ENCODE measurements around the gene BOK.
"Not testable (repeated sequence)": the region's sequence is repeated elsewhere in the genome, so short reads cannot be mapped to it uniquely, and the experiment has no call there.

The BOK gene

GRCh38 chr2:241570961-241571581 is 12.5 kb downstream of the BOK start:
- Histone ChIP-seq H3K9me3 (ENCODE audit: insufficient read depth, low read length) (no peaks in the 10 kb centered on the region), H3K36me3 (replicated peaks; ENCODE audit: low read depth, low read length) (no peaks in the 10 kb centered on the region), H3K4me2 (ENCODE audit: low read length) (no peak overlapping the region), H2AFZ (ENCODE audit: low read depth, low read length) (no peak overlapping the region), H3K4me3 (ENCODE audit: low read length) (no peak overlapping the region), H3K9ac (ENCODE audit: low read length) (no peak overlapping the region), H3K4me1 (ENCODE audit: low read length) (no peaks in the 10 kb centered on the region), H4K20me1 (ENCODE audit: insufficient read depth, low read length) (no peaks in the 10 kb centered on the region), H3K27me3 (ENCODE audit: low read depth, low read length) (no peaks in the 10 kb centered on the region), H3K27ac (ENCODE audit: low read length) (no peak overlapping the region), H3K79me2 (ENCODE audit: low read length) (no peaks in the 10 kb centered on the region)
- TF ChIP-seq, protein P1, sequence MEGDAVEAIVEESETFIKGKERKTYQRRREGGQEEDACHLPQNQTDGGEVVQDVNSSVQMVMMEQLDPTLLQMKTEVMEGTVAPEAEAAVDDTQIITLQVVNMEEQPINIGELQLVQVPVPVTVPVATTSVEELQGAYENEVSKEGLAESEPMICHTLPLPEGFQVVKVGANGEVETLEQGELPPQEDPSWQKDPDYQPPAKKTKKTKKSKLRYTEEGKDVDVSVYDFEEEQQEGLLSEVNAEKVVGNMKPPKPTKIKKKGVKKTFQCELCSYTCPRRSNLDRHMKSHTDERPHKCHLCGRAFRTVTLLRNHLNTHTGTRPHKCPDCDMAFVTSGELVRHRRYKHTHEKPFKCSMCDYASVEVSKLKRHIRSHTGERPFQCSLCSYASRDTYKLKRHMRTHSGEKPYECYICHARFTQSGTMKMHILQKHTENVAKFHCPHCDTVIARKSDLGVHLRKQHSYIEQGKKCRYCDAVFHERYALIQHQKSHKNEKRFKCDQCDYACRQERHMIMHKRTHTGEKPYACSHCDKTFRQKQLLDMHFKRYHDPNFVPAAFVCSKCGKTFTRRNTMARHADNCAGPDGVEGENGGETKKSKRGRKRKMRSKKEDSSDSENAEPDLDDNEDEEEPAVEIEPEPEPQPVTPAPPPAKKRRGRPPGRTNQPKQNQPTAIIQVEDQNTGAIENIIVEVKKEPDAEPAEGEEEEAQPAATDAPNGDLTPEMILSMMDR (IDR thresholded peaks at IDR 0.05; ENCODE audit: low read depth, low read length), result no peak
- TF ChIP-seq EZH2phosphoT487 (IDR thresholded peaks at IDR 0.05; ENCODE audit: low read depth), result no peak

GRCh38 chr2:241571821-241572620 is 13.5 kb downstream of the BOK start:
- Histone ChIP-seq H3K27me3 (ENCODE audit: low read depth, low read length) (no peaks in the 10 kb centered on the region), H3K4me2 (ENCODE audit: low read length) (no peak overlapping the region), H3K36me3 (replicated peaks; ENCODE audit: low read depth, low read length) (no peaks in the 10 kb centered on the region), H3K4me1 (ENCODE audit: low read length) (no peaks in the 10 kb centered on the region), H3K9me3 (ENCODE audit: insufficient read depth, low read length) (no peaks in the 10 kb centered on the region), H3K9ac (ENCODE audit: low read length) (no peak overlapping the region), H3K27ac (ENCODE audit: low read length) (no peak overlapping the region), H3K79me2 (ENCODE audit: low read length) (no peaks in the 10 kb centered on the region), H3K4me3 (ENCODE audit: low read length) (no peak overlapping the region), H2AFZ (ENCODE audit: low read depth, low read length) (no peak overlapping the region), H4K20me1 (ENCODE audit: insufficient read depth, low read length) (no peaks in the 10 kb centered on the region)
- TF ChIP-seq, protein P1 (IDR thresholded peaks at IDR 0.05; ENCODE audit: low read depth, low read length), result no peak
- no peak for TF ChIP-seq EZH2phosphoT487 (IDR thresholded peaks at IDR 0.05; ENCODE audit: low read depth)

DNA sequence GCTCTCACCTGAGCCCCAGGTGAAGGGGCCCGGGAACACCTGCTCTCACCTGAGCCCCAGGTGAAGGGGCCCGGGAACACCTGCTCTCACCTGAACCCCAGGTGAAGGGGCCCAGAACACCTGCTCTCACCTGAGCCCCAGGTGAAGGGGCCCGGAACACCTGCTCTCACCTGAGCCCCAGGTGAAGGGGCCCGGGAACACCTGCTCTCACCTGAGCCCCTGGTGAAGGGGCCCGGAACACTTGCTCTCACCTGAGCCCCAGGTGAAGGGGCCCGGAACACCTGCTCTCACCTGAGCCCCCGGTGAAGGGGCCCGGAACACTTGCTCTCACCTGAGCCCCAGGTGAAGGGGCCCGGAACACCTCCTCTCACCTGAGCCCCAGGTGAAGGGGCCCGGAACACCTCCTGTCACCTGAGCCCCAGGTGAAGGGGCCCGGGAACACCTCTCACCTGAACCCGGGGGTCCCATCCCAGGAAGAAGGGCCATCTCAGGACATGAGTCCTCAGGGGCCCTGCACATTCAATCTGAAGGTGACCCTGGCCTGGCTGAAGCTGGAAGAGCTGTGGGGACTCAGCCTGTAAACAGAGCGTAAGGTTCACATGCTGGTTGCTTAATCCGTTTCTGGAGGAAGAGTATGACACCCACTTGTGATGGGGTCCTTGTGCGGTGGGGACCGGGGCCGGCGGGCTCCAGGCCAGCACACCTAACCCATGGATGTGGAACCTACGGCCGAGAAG is 14.5 kb downstream of the BOK start:
- H3K4me1 ChIP-seq (ENCODE audit: low read length), result not testable (repeated sequence)

DNA sequence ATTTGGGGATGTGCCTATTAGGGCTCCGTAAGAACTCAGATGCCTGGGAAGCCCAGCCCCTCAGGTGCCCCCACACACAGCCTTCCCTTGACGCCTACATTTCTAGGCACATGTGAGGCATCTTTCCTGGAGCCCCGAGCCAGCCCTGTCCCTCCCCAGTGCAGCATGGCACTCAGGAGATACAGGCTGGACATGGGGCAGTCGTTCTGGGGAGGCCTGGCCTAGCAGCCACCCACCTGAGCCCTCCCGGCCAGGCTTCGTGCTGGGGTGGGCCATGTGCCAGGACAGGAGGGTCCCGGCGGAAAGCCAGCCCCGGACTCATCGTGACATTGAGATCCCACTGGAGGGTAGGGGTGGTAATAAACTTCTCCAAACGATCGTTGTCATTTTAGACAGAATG is 15.2 kb downstream of the BOK start:
- Histone ChIP-seq H3K27ac (ENCODE audit: low read length) (no peak overlapping the region), H3K4me3 (ENCODE audit: low read length) (no peak overlapping the region), H4K20me1 (ENCODE audit: insufficient read depth, low read length) (no peaks in the 10 kb centered on the region), H3K9me3 (ENCODE audit: insufficient read depth, low read length) (no peaks in the 10 kb centered on the region), H3K27me3 (ENCODE audit: low read depth, low read length) (no peaks in the 10 kb centered on the region), H3K79me2 (ENCODE audit: low read length) (no peaks in the 10 kb centered on the region), H3K36me3 (replicated peaks; ENCODE audit: low read depth, low read length) (no peaks in the 10 kb centered on the region), H3K4me2 (ENCODE audit: low read length) (no peak overlapping the region), H2AFZ (ENCODE audit: low read depth, low read length) (no peak overlapping the region), H3K9ac (ENCODE audit: low read length) (no peak overlapping the region), H3K4me1 (ENCODE audit: low read length) (no peaks in the 10 kb centered on the region)
- no peak for TF ChIP-seq EZH2phosphoT487 (IDR thresholded peaks at IDR 0.05; ENCODE audit: low read depth)
- TF ChIP-seq, protein P1 (IDR thresholded peaks at IDR 0.05; ENCODE audit: low read depth, low read length), result no peak

More for the DNA sequence above, 14.5 kb downstream of the BOK start:
- H3K4me3 ChIP-seq (ENCODE audit: low read length); H2AFZ ChIP-seq (ENCODE audit: low read depth, low read length); H3K27me3 ChIP-seq (ENCODE audit: low read depth, low read length); H3K27ac ChIP-seq (ENCODE audit: low read length); H3K9me3 ChIP-seq (ENCODE audit: insufficient read depth, low read length); H3K9ac ChIP-seq (ENCODE audit: low read length); H3K79me2 ChIP-seq (ENCODE audit: low read length); H4K20me1 ChIP-seq (ENCODE audit: insufficient read depth, low read length); H3K36me3 ChIP-seq (replicated peaks; ENCODE audit: low read depth, low read length); H3K4me2 ChIP-seq (ENCODE audit: low read length): not testable (repeated sequence)
